Lower leg skin (tissue), 4 donors: ENCODE measurements around the gene ACOX1. TPM values are rescaled to one million over a fixed set of nuclear protein-coding genes. Genes with fewer than 3 reads are reported as not detected.

Experiments used
- DNase-seq, 2 donors: peaks; one replicate each; pipeline ENCODE4 v3.0.0-alpha.2; 2019; ENCODE audit warnings: low spot score in 2 of 2
- H3K4me3 ChIP-seq: fragments of 200-600 bp; sonication (generic); 2 replicates; pipeline ENCODE4 v1.5.1; 2017; ENCODE audit warnings: mild to moderate bottlenecking, low read depth; ENCODE audit not compliant: poor library complexity, severe bottlenecking
- POLR2A ChIP-seq, 2 donors: fragments of 450-650 bp; IDR thresholded peaks; one replicate each; pipeline ENCODE4 v1.6.1; 2016 to 2017; ENCODE audit warnings: antibody characterized with exemption in 2 of 2, mild to moderate bottlenecking in 1 of 2, moderate library complexity in 1 of 2
- WGBS, 2 donors: methylation state at CpG; one replicate each; pipeline ENCODE4 v1.1.5; 2018; 5-methylcytosine and 5-hydroxymethylcytosine counted together
- intact Hi-C: fragments of 100-400 bp; cut with DNase I; formaldehyde crosslinking; loops from one replicate; pipeline ENCODE4 v1.15.0; 2023; ENCODE audit warnings: low total_unique reads
- total RNA-seq, 4 donors: library from RNA; depleted of rRNA; stranded (reverse); fragments of >200 nt; gene quantifications; one replicate each; pipeline ENCODE4 v1.1.0, GENCODE V29; 2016
- TF ChIP-seq, protein P1 (sequence below), 3 donors: fragments of 450-650 bp; IDR thresholded peaks; one replicate each; pipeline ENCODE4 v1.5.1; 2016; ENCODE audit warnings: antibody characterized with exemption in 3 of 3, mild to moderate bottlenecking in 3 of 3, moderate library complexity in 2 of 3

The ACOX1 gene
- total RNA-seq, 4 donors from 2014 or later = 71.2 to 102 (median 81.3) TPM

DNA sequence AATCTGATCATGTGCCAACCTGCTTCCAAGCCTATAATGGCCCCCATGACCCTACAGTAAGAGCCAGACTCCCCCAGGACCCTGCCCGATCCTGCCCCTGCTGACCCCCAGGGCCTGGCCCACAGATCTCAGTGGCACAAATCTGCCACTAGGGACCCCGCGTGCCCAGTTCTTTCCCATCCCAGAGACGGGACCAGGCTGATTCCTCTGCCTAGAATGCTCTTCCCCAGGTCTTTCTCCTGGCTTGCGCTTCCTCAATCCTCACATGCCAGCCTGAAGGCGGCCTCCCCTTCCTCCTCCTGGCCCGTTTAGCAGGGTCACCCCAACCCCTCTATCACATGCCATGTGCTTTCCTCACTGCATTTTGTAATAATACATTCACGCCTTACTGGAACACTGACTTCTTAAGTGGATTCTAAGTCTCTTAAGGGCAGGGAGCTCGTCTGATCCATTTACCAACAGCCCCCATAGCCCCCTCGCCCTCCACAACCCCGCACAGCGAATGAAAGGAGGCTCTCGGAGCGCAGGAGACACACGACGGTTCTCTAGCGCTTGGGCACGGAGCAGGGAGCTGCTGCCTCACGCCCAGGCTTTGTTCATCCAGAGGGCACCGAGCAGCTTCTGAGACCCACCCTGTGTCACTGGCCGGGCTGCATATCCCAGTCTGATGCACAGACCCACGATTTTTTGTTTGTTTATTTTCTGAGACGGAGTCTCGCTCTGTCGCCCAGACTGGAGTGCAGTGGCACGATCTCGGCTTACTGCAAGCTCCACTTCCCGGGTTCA lies 83.4 kb downstream of the ACOX1 start:
- H3K4me3 ChIP-seq = peak overlapping the region; percentile 64
- DNase-seq = peak in 1 of 2 donors; percentile 87

GRCh38 chr17:75894049-75894733 lies 84.8 kb downstream of the ACOX1 start:
- H3K4me3 ChIP-seq = no peak overlapping the region
- peak in 1 of 2 donors; percentile 79 for DNase-seq
- TF ChIP-seq POLR2A (IDR thresholded peaks at IDR 0.05) = no peak
- TF ChIP-seq, protein P1, sequence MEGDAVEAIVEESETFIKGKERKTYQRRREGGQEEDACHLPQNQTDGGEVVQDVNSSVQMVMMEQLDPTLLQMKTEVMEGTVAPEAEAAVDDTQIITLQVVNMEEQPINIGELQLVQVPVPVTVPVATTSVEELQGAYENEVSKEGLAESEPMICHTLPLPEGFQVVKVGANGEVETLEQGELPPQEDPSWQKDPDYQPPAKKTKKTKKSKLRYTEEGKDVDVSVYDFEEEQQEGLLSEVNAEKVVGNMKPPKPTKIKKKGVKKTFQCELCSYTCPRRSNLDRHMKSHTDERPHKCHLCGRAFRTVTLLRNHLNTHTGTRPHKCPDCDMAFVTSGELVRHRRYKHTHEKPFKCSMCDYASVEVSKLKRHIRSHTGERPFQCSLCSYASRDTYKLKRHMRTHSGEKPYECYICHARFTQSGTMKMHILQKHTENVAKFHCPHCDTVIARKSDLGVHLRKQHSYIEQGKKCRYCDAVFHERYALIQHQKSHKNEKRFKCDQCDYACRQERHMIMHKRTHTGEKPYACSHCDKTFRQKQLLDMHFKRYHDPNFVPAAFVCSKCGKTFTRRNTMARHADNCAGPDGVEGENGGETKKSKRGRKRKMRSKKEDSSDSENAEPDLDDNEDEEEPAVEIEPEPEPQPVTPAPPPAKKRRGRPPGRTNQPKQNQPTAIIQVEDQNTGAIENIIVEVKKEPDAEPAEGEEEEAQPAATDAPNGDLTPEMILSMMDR (IDR thresholded peaks at IDR 0.05) = no peak
- intact Hi-C loops = no loop called here
- WGBS, 2 donors = 61 to 64% methylated on average over 22 of the region's 22 CpGs

More for the DNA sequence above, 83.4 kb downstream of the ACOX1 start:
- intact Hi-C loops = no loop called here
- WGBS, 2 donors = 14 to 16% methylated on average over 27 to 28 of the region's 28 CpGs
- TF ChIP-seq POLR2A (IDR thresholded peaks at IDR 0.05) = no peak
- TF ChIP-seq, protein P1 (IDR thresholded peaks at IDR 0.05) = peak in 1 of 3 donors; percentile 13

- no peak overlapping the region for H3K4me3 ChIP-seq
- WGBS, 2 donors = 88% methylated on average over 18 of the region's 18 CpGs
- TF ChIP-seq, protein P1 (IDR thresholded peaks at IDR 0.05) = no peak
- TF ChIP-seq POLR2A (IDR thresholded peaks at IDR 0.05) = no peak
- no peak for DNase-seq
- intact Hi-C loops = no loop called here
These were observed 85.5 kb downstream of the ACOX1 start for GRCh38 chr17:75893305-75894048.

DNA sequence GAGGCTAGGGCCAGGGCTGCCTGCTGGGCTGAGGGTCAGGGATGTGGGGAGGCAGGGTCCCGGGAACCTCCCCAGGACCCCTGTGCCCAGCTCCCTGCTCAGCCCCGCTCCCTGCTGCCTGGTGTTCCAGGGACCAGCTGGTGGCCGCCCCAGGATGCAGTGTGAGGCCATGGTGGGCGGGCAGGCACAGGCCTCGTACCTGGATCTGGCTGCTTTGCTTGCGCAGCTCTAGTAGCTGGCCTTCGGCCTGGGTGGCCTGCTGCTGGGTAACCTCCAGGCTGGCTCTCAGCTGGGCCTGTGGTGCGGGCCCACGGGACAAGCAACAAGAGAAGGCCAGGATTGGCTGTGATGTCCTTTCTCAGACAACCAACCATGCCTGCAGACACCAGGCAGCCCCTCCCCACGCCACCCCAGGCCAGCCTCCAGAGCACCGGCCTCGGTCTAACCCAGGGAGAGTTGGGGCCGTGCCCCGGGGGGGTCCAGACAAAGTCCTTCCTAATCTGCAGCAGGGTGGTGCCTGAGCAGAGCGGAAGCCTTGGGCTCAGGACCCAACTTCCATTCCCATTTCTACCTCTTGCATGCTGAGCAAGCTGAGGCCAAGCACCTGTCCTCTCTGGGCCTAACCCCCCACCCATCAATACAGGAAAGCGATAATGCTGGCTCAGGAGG lies 86.3 kb downstream of the ACOX1 start:
- TF ChIP-seq POLR2A (IDR thresholded peaks at IDR 0.05) = no peak
- TF ChIP-seq, protein P1 (IDR thresholded peaks at IDR 0.05) = no peak
- DNase-seq = no peak
- 86 to 87% methylated on average over 8 to 12 of the region's 16 CpGs for WGBS, 2 donors
- H3K4me3 ChIP-seq = no peak overlapping the region
- intact Hi-C loops = no loop called here
